Neuron (in vitro differentiated cells): ENCODE measurements around the gene RANBP9.

Source experiments
- H2AFZ ChIP-seq: one replicate; pipeline ENCODE4 v1.6.1; 2013; ENCODE audit warnings: low read depth, mild to moderate bottlenecking, inconsistent platforms, low read length, moderate library complexity
- H3K27me3 ChIP-seq: one replicate; pipeline ENCODE4 v1.6.1; 2013; ENCODE audit warnings: low read length; ENCODE audit not compliant: insufficient read depth
- H3K36me3 ChIP-seq: one replicate; pipeline ENCODE4 v1.6.1; 2013; ENCODE audit warnings: low read length; ENCODE audit not compliant: insufficient read depth
- H3K4me1 ChIP-seq: one replicate; pipeline ENCODE4 v1.6.1; 2013; ENCODE audit warnings: low read length; ENCODE audit not compliant: insufficient read depth
- H3K4me3 ChIP-seq: 2 replicates; pipeline ENCODE4 v1.5.1; 2013; ENCODE audit warnings: mild to moderate bottlenecking, low read length, moderate library complexity
- H3K9me3 ChIP-seq: one replicate; pipeline ENCODE4 v1.6.1; 2013; ENCODE audit warnings: low read length

The RANBP9 gene

DNA sequence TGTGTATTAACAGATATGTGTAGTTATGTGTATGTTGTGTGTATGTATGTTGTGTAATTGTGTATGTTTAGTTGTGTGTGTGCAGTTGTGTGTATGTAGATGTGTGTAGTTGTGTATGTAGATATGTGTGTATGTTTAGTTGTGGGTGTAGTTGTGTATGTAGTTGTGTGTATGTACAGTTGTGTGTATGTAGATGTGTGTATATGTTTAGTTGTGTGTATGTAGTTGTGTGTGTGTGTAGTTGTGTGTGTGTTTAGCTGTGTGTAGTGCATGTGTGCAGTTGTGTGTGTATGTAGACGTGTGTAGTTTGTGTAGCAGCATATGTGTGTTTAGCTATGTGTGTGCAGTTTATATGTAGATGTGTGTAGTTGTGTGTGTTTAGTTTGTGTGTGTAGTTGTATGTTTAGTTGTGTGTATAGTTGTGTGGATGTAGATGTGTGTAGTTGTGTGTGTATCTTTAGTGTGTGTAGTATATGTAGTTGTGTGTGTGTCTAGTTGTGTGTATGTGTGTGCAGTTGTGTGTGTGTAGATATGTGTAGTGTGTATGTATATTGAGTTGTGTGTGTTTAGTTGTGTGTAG, 121.0 kb downstream of the RANBP9 start:
- Histone ChIP-seq H2AFZ (no peak overlapping the region), H3K36me3 (peaks cover 17% of the 10 kb centered on the region), H3K9me3 (no peaks in the 10 kb centered on the region), H3K27me3 (no peaks in the 10 kb centered on the region), H3K4me3 (no peak overlapping the region), H3K4me1 (no peaks in the 10 kb centered on the region)

DNA sequence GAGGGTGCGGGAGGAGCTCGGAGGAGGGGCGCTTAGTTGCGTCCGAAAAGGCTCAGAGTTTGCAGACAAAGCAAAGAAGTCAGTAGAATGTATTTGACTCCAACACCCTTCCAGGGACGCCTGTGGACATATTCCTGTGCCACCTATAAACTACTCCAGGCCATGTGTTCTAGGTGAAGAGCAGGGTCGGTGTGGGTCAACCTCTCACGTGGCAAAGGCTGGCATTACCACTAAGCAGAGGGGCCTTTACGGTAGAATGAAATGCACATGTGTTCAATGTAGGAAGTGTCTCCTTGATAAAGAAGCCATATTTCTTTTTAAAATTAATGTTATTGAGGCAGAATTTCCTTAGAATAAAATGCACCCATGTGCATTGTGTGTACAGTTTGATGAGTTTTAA, 121.8 kb downstream of the RANBP9 start:
- H2AFZ ChIP-seq, result no peak overlapping the region
- peaks cover 11% of the 10 kb centered on the region for H3K36me3 ChIP-seq

DNA sequence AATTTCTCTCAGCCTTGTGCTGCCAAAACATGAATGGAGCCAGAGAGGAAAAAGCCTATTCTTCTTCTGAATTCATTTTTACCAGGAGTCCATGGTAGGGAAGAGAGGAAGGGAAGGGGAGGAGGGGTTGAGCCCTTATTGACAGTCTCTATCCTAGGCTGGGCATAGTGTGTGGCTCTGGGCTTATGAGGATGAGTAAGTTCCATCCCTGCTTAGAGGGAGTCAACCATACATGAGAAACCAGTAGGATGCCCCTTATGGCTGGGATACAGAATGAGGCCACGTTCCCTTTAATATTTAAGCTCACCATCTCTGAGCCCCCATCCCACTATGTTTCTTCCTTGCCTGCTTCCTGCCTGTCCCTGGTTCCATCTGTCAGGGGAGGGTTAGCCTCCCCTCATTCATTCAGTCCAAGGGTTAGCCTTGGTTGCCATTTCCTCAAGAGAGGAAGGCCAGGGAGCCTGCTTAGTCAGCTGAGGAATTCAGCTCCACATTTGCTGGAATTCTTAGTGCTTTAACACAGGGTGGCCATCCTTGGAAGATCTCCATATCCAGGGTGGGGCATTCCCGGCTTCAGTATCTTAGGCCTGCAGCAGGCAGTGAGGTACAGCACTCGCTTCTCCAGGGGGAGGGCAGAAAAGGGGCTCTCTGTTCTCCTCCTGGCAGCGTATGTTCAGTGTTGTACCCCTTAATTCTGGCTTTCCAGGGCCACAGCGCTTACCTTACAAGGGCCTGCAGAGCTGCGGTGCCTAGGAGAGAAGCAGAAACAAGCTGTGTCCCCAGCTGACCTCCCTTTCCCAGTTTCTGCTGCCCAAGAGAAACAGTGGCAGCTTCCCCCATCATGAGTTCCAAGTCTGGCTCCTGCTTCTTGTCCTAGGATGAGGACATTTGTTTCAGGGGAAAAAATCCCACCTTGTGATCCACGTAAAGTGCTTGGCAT, 124.8 kb downstream of the RANBP9 start:
- no peaks in the 10 kb centered on the region for H3K4me1 ChIP-seq
- H2AFZ ChIP-seq, result no peak overlapping the region
- no peaks in the 10 kb centered on the region for H3K27me3 ChIP-seq
- no peak overlapping the region for H3K4me3 ChIP-seq
- H3K36me3 ChIP-seq, result peaks cover 13% of the 10 kb centered on the region
- H3K9me3 ChIP-seq, result no peaks in the 10 kb centered on the region

More for the DNA sequence above, 121.8 kb downstream of the RANBP9 start:
- H3K4me3 ChIP-seq, result no peak overlapping the region
- no peaks in the 10 kb centered on the region for H3K4me1 ChIP-seq
- no peaks in the 10 kb centered on the region for H3K9me3 ChIP-seq
- H3K27me3 ChIP-seq, result no peaks in the 10 kb centered on the region

DNA sequence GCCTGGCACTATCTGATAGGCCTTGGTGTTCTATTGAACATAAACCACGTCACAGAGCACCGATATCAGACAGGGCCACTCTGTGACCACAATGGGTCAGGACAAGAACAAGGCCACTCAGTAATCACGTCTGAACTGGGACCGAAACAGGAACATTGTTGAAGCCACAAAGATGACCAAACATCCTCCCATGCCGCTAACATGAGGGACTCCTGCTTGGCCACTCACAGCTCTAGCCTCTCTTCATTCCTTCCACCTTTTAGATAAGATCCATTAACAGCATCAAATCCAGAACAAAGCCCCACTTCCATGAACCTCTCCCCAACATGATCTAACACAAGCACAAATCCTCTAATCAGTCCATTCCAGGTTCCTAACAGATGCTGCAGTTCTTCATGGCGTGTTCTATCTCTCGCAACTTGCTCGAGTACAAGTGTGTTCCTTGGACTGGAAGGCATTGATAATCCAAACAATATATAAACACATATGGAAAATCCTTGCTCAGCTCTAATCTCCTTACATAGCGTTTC, 129.9 kb downstream of the RANBP9 start:
- Histone ChIP-seq H3K4me3 (no peak overlapping the region), H2AFZ (no peak overlapping the region)

DNA sequence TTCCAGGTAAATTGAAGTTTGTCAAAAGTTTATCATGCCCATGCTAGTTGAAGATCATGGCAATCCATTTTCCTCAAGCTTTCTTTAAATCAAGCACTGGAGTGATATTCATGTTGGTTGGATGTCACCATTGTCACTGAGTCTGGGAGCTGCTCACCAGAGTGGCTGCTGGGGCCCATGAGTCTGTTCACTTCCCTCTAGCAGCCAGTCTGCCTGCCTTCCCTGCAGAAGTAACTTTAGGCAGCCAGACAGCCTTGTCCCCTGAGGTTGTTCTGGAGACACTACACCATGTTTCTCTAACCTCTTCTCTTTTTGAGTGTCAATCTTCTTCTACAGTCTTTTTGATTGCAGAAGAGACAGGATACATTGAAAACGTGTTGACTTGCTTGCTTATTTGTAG, 131.7 kb downstream of the RANBP9 start:
- H3K36me3 ChIP-seq, result peaks cover 8% of the 10 kb centered on the region
- no peaks in the 10 kb centered on the region for H3K4me1 ChIP-seq
- no peak overlapping the region for H3K4me3 ChIP-seq
- no peaks in the 10 kb centered on the region for H3K27me3 ChIP-seq
- H2AFZ ChIP-seq, result no peak overlapping the region
- H3K9me3 ChIP-seq, result no peaks in the 10 kb centered on the region

More for the DNA sequence above, 129.9 kb downstream of the RANBP9 start:
- H3K36me3 ChIP-seq, result peaks cover 8% of the 10 kb centered on the region
- H3K9me3 ChIP-seq, result no peaks in the 10 kb centered on the region
- no peaks in the 10 kb centered on the region for H3K4me1 ChIP-seq
- no peaks in the 10 kb centered on the region for H3K27me3 ChIP-seq

DNA sequence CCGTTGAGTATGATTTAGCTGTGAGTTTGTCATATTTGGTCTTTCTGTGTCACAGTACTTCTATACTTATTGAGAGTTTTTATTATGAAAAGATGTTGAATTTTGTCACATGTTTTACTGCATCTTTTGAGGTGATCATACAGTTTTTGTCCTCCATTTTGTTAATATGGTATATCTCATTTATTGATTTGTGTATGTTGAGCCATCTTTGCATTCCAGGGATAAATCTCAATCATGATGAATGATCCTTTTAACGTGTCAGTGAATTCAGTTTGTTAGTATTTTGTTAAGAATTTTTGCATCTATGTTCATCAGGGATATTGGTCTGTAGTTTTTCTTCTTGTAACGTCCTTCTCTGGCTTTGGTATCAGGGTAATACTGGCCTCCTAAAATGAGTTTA, 133.7 kb downstream of the RANBP9 start:
- H3K36me3 ChIP-seq, result peaks cover 3% of the 10 kb centered on the region
- no peak overlapping the region for H3K4me3 ChIP-seq
- no peak overlapping the region for H2AFZ ChIP-seq
- no peaks in the 10 kb centered on the region for H3K27me3 ChIP-seq
- no peaks in the 10 kb centered on the region for H3K9me3 ChIP-seq
- H3K4me1 ChIP-seq, result peaks cover 5% of the 10 kb centered on the region

DNA sequence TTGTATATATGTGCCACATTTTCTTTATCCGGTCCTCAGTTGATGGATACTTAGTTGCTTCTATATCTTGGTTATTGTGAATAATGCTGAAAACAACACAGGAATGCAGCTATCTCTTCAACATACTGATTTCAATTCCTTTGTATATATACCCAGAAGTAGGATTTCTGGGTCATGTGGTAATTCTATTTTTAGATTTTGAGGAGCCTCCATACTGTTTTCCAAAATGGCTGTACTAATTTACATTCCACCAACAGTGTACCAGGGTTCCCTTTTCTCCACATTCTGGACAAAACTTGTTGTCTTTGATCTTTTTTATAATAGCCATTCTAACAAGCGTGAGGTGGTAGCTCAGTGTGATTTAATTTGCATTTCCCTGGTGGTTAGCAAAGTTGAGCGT, 135.6 kb downstream of the RANBP9 start:
- H3K9me3 ChIP-seq, result no peaks in the 10 kb centered on the region
- H3K4me3 ChIP-seq, result no peak overlapping the region
- no peak overlapping the region for H2AFZ ChIP-seq
- peaks cover under 1% of the 10 kb centered on the region for H3K36me3 ChIP-seq
- H3K27me3 ChIP-seq, result no peaks in the 10 kb centered on the region
- H3K4me1 ChIP-seq, result peaks cover 5% of the 10 kb centered on the region

DNA sequence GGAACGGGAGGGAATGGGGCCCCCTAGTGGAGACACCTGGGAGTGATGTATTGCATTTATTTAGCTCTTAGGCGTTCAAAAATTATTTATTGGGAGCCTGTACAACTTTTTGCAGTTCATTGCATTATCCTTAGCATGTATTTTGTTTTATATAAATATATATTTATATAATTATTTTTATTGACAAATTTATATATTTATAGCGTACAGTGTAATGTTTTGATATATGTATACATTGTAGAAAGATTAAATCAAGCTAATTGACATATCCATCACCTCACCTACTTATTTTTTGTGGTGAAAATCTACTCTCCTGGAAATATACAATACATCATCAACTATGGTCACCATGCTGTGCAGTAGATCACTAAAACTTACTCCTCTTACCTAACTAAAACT, 136.3 kb downstream of the RANBP9 start:
- Histone ChIP-seq H3K36me3 (no peaks in the 10 kb centered on the region), H3K4me1 (peaks cover 5% of the 10 kb centered on the region), H3K9me3 (no peaks in the 10 kb centered on the region), H2AFZ (peak overlapping the region; percentile 91), H3K27me3 (no peaks in the 10 kb centered on the region), H3K4me3 (peak overlapping the region; percentile 68)

DNA sequence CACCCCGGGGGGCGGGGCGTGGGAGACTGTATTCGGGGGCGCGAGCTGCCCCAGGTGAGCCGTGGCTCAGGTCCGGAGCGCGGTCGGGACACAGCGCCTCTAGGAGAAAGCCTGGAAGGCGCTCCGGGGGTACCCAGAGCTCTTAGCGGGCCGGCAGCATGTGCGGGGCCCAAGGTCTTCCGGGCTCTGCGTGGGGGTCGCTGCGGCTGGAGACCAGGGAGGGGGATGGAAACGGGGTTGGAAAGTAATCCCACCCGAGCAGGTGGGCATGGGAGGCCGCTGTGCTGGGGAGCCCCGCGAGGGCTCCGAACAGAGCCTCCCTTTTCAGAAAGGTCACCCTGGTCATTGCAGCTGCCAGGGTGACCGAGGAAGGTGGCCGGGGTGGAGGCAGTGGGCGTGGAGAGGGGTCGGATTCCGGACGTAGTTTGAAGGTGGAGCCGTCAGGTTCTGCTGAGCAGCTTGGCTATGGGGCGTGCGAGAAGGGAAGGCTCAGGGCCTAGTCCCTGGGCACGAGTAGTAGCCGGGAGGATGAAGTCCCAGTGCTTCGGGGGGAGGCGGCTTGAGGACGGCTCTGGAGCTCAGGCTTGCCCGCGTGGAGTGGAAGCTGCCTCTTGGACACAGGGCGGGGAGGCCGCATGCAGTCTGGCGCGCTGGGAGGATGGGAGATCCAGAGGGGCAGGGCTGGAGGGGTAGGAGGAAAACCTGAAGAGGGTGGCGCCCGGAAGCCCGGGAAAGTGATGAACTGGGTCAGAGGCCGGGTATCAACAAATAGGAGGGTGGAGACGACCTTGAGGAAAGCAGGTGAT, 136.9 kb downstream of the RANBP9 start, which contains the start of gene SIRT5:
Gene SIRT5, plus strand, starts transcription at position 31 of the 806 bp plus-strand sequence. CDS start 9,510 bp downstream, outside the sequence.
- Histone ChIP-seq H3K4me1 (peaks cover 5% of the 10 kb centered on the region), H3K36me3 (no peaks in the 10 kb centered on the region), H2AFZ (peak within 1 kb of the TSS; percentile 91), H3K27me3 (no peaks in the 10 kb centered on the region), H3K4me3 (peak within 1 kb of the TSS; percentile 68), H3K9me3 (no peaks in the 10 kb centered on the region)

DNA sequence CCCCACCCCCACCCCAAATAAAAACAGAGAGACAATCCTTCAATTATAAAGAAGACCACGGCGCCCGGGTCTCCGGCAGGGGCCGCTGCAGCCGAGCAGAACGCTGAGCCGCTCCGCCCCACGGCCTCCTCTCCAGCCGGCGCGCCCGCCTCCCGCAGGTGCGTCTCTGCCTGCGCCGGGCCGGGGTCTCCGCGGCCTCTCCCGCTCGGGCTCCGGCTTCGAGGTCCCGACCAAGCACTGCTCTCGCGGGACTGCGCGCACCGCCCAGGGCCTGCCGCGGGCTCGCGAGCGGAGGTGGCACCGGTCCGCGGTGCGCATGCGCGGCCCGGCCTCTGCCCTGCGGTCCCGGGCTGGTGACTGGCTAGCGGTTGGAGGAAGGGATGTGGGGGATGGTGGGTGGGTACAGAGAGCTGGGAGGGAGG, 137.5 kb downstream of the RANBP9 start:
- no peaks in the 10 kb centered on the region for H3K27me3 ChIP-seq
- peaks cover 5% of the 10 kb centered on the region for H3K4me1 ChIP-seq
- peak overlapping the region; percentile 68 for H3K4me3 ChIP-seq
- no peaks in the 10 kb centered on the region for H3K9me3 ChIP-seq
- peak overlapping the region; percentile 91 for H2AFZ ChIP-seq
- H3K36me3 ChIP-seq, result no peaks in the 10 kb centered on the region

DNA sequence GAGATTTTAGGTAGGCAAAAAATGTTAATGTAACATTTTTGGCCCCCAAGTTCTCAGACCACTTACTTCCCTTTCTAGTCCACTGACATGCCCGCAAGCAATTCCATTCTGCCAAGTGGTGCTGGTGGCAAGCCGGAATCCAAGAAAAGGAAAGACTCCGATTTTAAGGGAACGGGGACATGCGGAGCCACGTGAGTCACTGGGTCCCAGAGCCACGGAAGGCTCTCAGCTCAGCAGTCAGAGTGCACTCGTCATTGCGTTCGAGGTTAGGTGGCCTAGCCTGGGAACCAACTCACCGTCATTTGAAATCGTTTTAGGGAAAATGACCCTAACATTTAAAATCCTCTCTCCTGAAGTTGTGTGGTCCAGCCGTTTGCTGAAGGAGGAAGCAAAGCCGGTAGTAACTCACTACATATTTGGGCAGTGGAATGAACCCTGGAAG, 137.9 kb downstream of the RANBP9 start:
- H3K4me3 ChIP-seq, result peak overlapping the region; percentile 68
- H2AFZ ChIP-seq, result peak overlapping the region; percentile 17
- H3K4me1 ChIP-seq, result peaks cover 5% of the 10 kb centered on the region
- H3K36me3 ChIP-seq, result no peaks in the 10 kb centered on the region
- no peaks in the 10 kb centered on the region for H3K9me3 ChIP-seq
- H3K27me3 ChIP-seq, result no peaks in the 10 kb centered on the region

DNA sequence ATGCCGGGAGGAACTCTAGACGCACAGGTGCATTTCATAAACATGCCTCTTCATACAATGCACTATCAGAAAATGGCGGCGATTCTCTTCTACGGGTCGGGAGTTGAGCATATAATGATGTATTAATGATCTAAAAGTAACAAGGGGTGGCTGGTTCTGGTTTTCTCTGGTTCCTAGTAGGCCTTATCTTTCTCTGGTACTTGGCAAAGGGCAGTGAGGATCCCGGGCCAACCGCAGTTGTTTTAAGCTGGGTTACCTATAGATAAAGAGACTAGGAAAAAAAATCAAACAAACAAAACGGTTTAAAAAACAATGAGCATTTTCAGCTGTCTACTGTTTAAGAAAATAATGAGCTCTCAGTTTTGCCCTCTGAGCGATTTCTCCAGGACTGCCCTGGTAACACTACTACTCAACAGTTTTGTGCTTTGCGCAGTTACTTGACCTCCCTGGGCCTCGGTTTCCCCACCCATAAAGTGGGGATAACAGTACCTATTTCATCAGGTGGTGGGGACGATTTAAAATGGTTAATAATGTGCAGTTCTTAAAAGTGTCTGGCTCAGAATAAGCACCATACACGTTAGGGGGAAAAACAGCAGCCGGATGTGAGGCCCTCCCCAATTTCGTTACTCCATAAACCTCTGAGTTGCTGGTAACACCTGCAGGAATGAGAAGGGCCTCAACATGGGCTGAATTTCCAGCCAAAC, 138.5 kb downstream of the RANBP9 start:
- H3K4me3 ChIP-seq, result peak overlapping the region; percentile 68
- peaks cover 5% of the 10 kb centered on the region for H3K4me1 ChIP-seq
- peak overlapping the region; percentile 17 for H2AFZ ChIP-seq
- no peaks in the 10 kb centered on the region for H3K36me3 ChIP-seq
- no peaks in the 10 kb centered on the region for H3K9me3 ChIP-seq
- no peaks in the 10 kb centered on the region for H3K27me3 ChIP-seq
